Measurements from ENCODE around the gene NBEAL1. TPM values are rescaled to one million over a fixed set of nuclear protein-coding genes. Genes with fewer than 3 reads are reported as not detected.

NBEAL1 gene
- 10.8 and 15.4 TPM in 2 replicates for total RNA-seq

GRCh38 chr2:203014456-203015199 is at the start of gene NBEAL1:
TSS of gene NBEAL1 (plus strand) at chr2:203014875. CDS start at chr2:203016385, 1,510 bp downstream.

DNA sequence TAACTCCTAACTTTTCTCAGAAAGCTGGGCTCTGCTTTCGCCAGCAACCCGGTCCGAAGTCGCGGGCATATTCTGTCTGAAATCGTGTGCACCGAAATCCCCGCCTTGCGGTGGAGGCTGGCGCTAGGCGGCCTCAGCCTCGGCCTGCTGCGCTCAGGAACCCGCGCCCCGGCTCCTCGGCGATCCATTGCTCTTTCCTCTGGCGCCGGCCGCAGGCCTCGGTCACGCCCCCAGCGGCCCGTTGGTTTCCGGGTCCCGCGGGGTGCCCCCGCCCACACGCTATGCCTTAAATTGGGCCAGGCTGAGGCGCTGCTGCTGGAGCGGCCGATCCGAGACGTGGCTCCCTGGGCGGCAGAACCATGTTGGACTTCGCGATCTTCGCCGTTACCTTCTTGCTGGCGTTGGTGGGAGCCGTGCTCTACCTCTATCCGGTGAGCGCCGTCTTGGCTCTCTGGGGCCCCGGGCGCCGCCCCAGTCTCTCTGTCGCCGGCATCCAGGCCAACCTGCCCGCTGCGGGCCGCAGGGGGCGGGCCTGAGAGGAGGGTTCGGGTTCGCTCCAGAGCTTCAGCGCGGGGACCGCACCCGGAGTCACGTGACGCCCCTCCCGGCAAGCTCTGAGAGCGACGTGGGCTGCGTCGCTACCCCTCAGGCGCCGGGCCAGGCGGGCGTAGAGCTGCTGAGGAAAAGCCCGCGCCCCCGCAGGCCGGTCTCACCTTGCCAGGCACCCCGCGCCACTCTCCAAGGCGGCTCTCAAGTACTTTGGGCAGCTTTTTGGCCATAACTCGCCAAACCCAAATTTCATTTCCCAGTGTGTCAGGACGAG is 224.2 kb downstream of the NBEAL1 start, which contains the start of gene CYP20A1:
Gene CYP20A1, plus strand, starts transcription at position 315 of the 823 bp plus-strand sequence. Its CDS starts 45 bp downstream, at position 360.

Other genes starting within 250 kb of the NBEAL1 start
- gene ICA1L, start 143.1 kb upstream of the NBEAL1 start, total RNA-seq: 5.1 and 5.2 TPM in 2 replicates
- gene WDR12, start 103.2 kb upstream of the NBEAL1 start, total RNA-seq: 17.5 and 44.7 TPM in 2 replicates
- 7.2 and 7.7 TPM in 2 replicates for gene CARF, start 102.6 kb upstream of the NBEAL1 start, total RNA-seq
- gene CYP20A1, start 224.1 kb downstream of the NBEAL1 start, total RNA-seq: 25.9 and 26.1 TPM in 2 replicates